Smooth muscle cell (in vitro differentiated cells): Measurements from ENCODE around the gene SLC37A2. TPM values are rescaled to one million over a fixed set of nuclear protein-coding genes. Genes with fewer than 3 reads are reported as not detected.

Experiments used
- DNase-seq: peaks from one replicate; lab custom pipeline; 2025; ENCODE audit not compliant: unreplicated experiment; lab: John Stamatoyannopoulos, UW
- H2AFZ ChIP-seq: fragments of 200-600 bp; sonication (generic); 2 replicates; pipeline ENCODE4 v1.6.0; 2016; ENCODE audit warnings: antibody characterized with exemption, low read depth, mild to moderate bottlenecking
- H3F3A ChIP-seq: fragments of 200-600 bp; sonication (generic); 2 replicates; pipeline ENCODE4 v1.6.0; 2017; ENCODE audit warnings: antibody characterized with exemption, low read depth
- H3K27ac ChIP-seq: fragments of 200-600 bp; sonication (generic); 2 replicates; pipeline ENCODE4 v1.5.1; 2016; ENCODE audit warnings: low read depth, mild to moderate bottlenecking
- H3K27me3 ChIP-seq: fragments of 200-600 bp; sonication (generic); 2 replicates; pipeline ENCODE4 v1.6.1; 2016; ENCODE audit warnings: low read depth, mild to moderate bottlenecking
- H3K36me3 ChIP-seq: fragments of 200-600 bp; sonication (generic); 2 replicates; pipeline ENCODE4 v1.5.1; 2016; ENCODE audit warnings: low read depth
- H3K4me1 ChIP-seq: fragments of 200-600 bp; sonication (generic); 2 replicates; pipeline ENCODE4 v1.5.1; 2016; ENCODE audit warnings: low read depth
- H3K4me2 ChIP-seq: fragments of 200-600 bp; sonication (generic); 2 replicates; pipeline ENCODE4 v1.6.0; 2016; ENCODE audit warnings: mild to moderate bottlenecking
- H3K4me3 ChIP-seq: fragments of 200-600 bp; sonication (generic); 2 replicates; pipeline ENCODE4 v1.5.1; 2016; ENCODE audit warnings: mild to moderate bottlenecking
- H3K79me2 ChIP-seq: fragments of 200-600 bp; sonication (generic); 2 replicates; pipeline ENCODE4 v1.6.0; 2016; ENCODE audit warnings: low read depth, mild to moderate bottlenecking
- H3K9ac ChIP-seq: fragments of 200-600 bp; sonication (generic); 2 replicates; pipeline ENCODE4 v1.6.0; 2016; ENCODE audit warnings: low read depth
- H3K9me3 ChIP-seq: fragments of 200-600 bp; sonication (generic); replicated peaks from 2 replicates; pipeline ENCODE4 v1.5.1; 2016; ENCODE audit warnings: low read depth
- H4K20me1 ChIP-seq: fragments of 200-600 bp; sonication (generic); 2 replicates; pipeline ENCODE4 v1.6.0; 2016; ENCODE audit warnings: low read depth
- CTCF ChIP-seq: fragments of 200-600 bp; sonication (generic); IDR thresholded peaks from 2 replicates; pipeline ENCODE4 v1.5.1; 2017; ENCODE audit warnings: borderline replicate concordance, mild to moderate bottlenecking, antibody characterized with exemption; ENCODE audit not compliant: insufficient read depth, poor library complexity, severe bottlenecking
- WGBS: methylation state at CpG from one replicate; pipeline ENCODE4 v1.1.7; 2016; ENCODE audit warnings: low lambda C conversion rate; 5-methylcytosine and 5-hydroxymethylcytosine counted together
- polyA plus RNA-seq: library from polyadenylated mRNA; unstranded; fragments of >200 nt; fragmentation: Nextera tagmentation; extraction: Ambion mirVana; gene quantifications from 2 replicates; pipeline ENCODE4 v1.2.1, GENCODE V29; 2016
- total RNA-seq: library from RNA; depleted of rRNA; stranded (reverse); fragments of >200 nt; gene quantifications from 2 replicates; pipeline ENCODE4 v1.2.3, GENCODE V29; 2014

The SLC37A2 gene
- total and polyA plus RNA-seq, 2 experiments from 2014 or later: 0.69 to 5.3 TPM

DNA sequence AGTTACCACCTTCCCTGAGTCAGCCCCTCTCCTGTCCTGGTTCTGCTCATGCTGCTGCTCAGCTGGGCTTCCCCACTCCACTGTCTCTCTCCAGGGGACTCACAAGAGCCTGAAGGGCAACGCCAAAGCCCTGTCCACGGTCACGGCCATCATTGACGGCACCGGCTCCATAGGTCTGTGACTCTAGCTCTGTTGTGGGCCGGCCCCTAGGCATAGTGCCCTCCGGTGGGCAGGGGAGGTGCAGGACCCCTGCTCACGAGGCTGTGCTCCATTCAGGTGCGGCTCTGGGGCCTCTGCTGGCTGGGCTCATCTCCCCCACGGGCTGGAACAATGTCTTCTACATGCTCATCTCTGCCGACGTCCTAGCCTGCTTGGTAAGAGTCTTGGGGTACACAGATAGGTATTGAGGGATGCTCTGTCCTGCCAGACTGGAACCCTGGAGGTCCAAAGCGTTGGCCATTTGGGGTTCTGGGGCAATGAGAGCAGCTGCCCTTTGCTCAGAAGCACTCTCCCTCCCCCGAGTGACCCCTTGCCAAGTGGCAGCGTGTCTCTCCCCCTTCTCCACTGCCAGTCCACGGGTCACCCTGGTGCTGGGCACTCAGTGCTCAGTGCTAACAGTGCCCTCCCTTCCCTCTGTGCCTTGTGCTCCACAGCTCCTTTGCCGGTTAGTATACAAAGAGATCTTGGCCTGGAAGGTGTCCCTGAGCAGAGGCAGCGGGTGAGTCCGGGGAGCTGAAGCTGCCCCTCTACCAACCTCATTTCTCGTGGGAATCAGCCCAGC lies 22.4 kb downstream of the SLC37A2 start:
- DNase-seq: no peak
- Histone ChIP-seq H3K27me3 (no peaks in the 10 kb centered on the region), H3K9ac (no peak overlapping the region), H3K4me1 (no peaks in the 10 kb centered on the region), H3K4me2 (no peak overlapping the region), H3K27ac (no peak overlapping the region), H3F3A (no peaks in the 10 kb centered on the region), H4K20me1 (no peaks in the 10 kb centered on the region), H3K9me3 (no peaks in the 10 kb centered on the region), H3K36me3 (no peaks in the 10 kb centered on the region), H3K79me2 (no peaks in the 10 kb centered on the region), H2AFZ (no peak overlapping the region), H3K4me3 (no peak overlapping the region)
- WGBS: 85% methylated on average over 20 of the region's 20 CpGs
- no peak for TF ChIP-seq CTCF

- Histone ChIP-seq H3K4me2 (no peak overlapping the region), H3K9ac (no peak overlapping the region), H3K79me2 (no peaks in the 10 kb centered on the region), H3F3A (no peaks in the 10 kb centered on the region), H3K27ac (no peak overlapping the region), H3K27me3 (no peaks in the 10 kb centered on the region), H3K36me3 (no peaks in the 10 kb centered on the region), H3K4me1 (peaks cover 8% of the 10 kb centered on the region), H3K9me3 (no peaks in the 10 kb centered on the region), H4K20me1 (no peaks in the 10 kb centered on the region), H3K4me3 (no peak overlapping the region), H2AFZ (no peak overlapping the region)
- WGBS: 92% methylated on average over 14 of the region's 14 CpGs
- DNase-seq: no peak
- no peak for TF ChIP-seq CTCF
These were observed 23.7 kb downstream of the SLC37A2 start for GRCh38 chr11:125086633-125087296.

GRCh38 chr11:125088123-125088522 lies 25.0 kb downstream of the SLC37A2 start:
- no peaks in the 10 kb centered on the region for H3K36me3 ChIP-seq
- no peaks in the 10 kb centered on the region for H3F3A ChIP-seq
- no peak for TF ChIP-seq CTCF
- H3K4me3 ChIP-seq: no peak overlapping the region
- H3K4me2 ChIP-seq: no peak overlapping the region
- no peak overlapping the region for H3K27ac ChIP-seq
- H3K79me2 ChIP-seq: no peaks in the 10 kb centered on the region
- no peaks in the 10 kb centered on the region for H3K27me3 ChIP-seq
- WGBS: 92% methylated on average over 2 of the region's 2 CpGs
- no peak for DNase-seq
- no peaks in the 10 kb centered on the region for H4K20me1 ChIP-seq
- H2AFZ ChIP-seq: no peak overlapping the region
- H3K9ac ChIP-seq: no peak overlapping the region
- H3K9me3 ChIP-seq: no peaks in the 10 kb centered on the region
- H3K4me1 ChIP-seq: peaks cover 22% of the 10 kb centered on the region
